Measurements from ENCODE around the gene TRPC4AP. TPM values are rescaled to one million over a fixed set of nuclear protein-coding genes. Genes with fewer than 3 reads are reported as not detected.

Gene TRPC4AP
- total RNA-seq, 1 experiment from 2014 or later, result 79.0 TPM

DNA sequence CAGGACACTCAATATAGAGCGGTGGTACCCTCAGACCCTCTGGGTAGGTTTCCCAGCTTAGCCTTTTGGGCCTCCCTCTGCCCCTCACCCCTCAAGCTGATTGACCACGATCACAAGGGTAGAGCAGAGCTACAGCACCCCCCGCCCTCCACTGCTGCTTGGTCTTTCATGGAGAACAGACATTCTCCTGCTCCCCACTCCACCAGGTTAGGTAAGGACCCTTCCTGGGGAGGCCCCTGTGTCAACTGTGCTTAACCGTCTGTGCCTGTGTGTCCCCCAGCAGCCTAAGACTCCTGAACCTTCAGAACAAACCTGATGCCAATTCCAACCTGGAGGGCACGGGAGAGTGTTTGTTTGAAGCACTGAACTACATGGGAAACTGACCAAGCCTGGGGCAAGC lies 125.2 kb downstream of the TRPC4AP start:
- no peaks in the 10 kb centered on the region for H3K9me3 Mint-ChIP-seq (ENCODE audit: low read depth, unreplicated experiment)
- no peak for DNase-seq
- no peak overlapping the region for H3K4me3 Mint-ChIP-seq (ENCODE audit: low read depth, unreplicated experiment)
- no peaks in the 10 kb centered on the region for H3K4me1 Mint-ChIP-seq (ENCODE audit: low read depth, unreplicated experiment)
- CTCF ChIA-PET, result no interaction called here
- no TSS peak for BruUV-seq (replicated peaks)
- H3K36me3 Mint-ChIP-seq (ENCODE audit: insufficient read depth, unreplicated experiment), result no peaks in the 10 kb centered on the region
- TF ChIP-seq CTCF (IDR thresholded peaks at IDR 0.05; ENCODE audit: unreplicated experiment), result no peak
- intact Hi-C loops (cut with micrococcal nuclease; ENCODE audit: unreplicated experiment), result no loop called here
- peaks cover 24% of the 10 kb centered on the region for H3K27me3 Mint-ChIP-seq (ENCODE audit: unreplicated experiment)
- H3K27ac Mint-ChIP-seq (ENCODE audit: unreplicated experiment), result no peak overlapping the region

DNA sequence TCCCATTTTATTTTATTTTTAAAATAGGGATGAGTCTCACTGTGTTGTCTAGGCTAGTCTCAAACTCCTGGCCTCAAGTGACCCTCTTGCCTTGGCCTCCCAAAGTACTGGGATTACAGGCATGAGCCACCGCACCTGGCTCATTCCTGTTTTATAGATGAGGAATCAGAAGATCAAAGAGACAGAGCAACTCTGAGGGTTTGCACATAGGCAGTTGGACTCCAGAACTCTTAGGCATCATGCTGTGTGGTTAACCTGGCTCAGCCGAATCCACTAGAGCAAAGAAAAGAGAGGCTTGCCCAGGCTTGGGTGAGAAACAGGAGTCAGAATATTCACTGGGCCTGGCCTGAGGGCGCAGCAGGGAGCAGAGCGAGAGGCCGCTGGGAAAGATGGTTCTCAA lies 127.6 kb downstream of the TRPC4AP start:
- H3K27ac Mint-ChIP-seq (ENCODE audit: unreplicated experiment), result no peak overlapping the region

DNA sequence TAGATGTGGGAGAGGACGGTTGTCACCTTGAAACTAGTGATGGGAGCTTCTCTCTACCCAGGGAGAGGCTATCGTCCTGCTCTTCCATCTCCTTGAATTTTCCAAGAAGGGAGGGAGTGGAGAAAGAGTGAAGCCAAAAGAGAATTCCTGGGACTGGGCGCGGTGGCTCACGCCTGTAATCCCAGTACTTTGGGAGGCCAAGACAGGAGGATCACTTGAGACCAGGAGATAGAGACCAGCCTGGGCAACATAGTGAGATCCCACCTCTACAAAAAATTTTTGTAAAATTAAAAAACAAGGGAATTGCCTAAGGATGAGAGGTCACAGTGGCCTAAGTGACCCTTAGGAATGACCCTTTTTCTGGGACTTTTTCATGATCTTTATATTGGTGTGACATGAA lies 128.1 kb downstream of the TRPC4AP start:
- Mint-ChIP-seq H3K4me3 (ENCODE audit: low read depth, unreplicated experiment) (no peak overlapping the region), H3K4me1 (ENCODE audit: low read depth, unreplicated experiment) (no peaks in the 10 kb centered on the region), H3K27ac (ENCODE audit: unreplicated experiment) (no peak overlapping the region), H3K36me3 (ENCODE audit: insufficient read depth, unreplicated experiment) (no peaks in the 10 kb centered on the region), H3K9me3 (ENCODE audit: low read depth, unreplicated experiment) (no peaks in the 10 kb centered on the region), H3K27me3 (ENCODE audit: unreplicated experiment) (peaks cover 12% of the 10 kb centered on the region)
- intact Hi-C loops (cut with micrococcal nuclease; ENCODE audit: unreplicated experiment), result no loop called here
- TF ChIP-seq CTCF (IDR thresholded peaks at IDR 0.05; ENCODE audit: unreplicated experiment), result no peak
- no TSS peak for BruUV-seq (replicated peaks)
- no peak for DNase-seq
- CTCF ChIA-PET, result no interaction called here

More for the DNA sequence above, 127.6 kb downstream of the TRPC4AP start:
- intact Hi-C loops (cut with micrococcal nuclease; ENCODE audit: unreplicated experiment), result no loop called here
- no peaks in the 10 kb centered on the region for H3K9me3 Mint-ChIP-seq (ENCODE audit: low read depth, unreplicated experiment)
- BruUV-seq (replicated peaks), result no TSS peak
- H3K36me3 Mint-ChIP-seq (ENCODE audit: insufficient read depth, unreplicated experiment), result no peaks in the 10 kb centered on the region
- H3K4me1 Mint-ChIP-seq (ENCODE audit: low read depth, unreplicated experiment), result no peaks in the 10 kb centered on the region
- peaks cover 12% of the 10 kb centered on the region for H3K27me3 Mint-ChIP-seq (ENCODE audit: unreplicated experiment)
- CTCF ChIA-PET, result no interaction called here
- DNase-seq, result no peak
- no peak overlapping the region for H3K4me3 Mint-ChIP-seq (ENCODE audit: low read depth, unreplicated experiment)
- no peak for TF ChIP-seq CTCF (IDR thresholded peaks at IDR 0.05; ENCODE audit: unreplicated experiment)

- Mint-ChIP-seq H3K27me3 (ENCODE audit: unreplicated experiment) (no peaks in the 10 kb centered on the region), H3K36me3 (ENCODE audit: insufficient read depth, unreplicated experiment) (peaks cover 16% of the 10 kb centered on the region), H3K4me3 (ENCODE audit: low read depth, unreplicated experiment) (no peak overlapping the region), H3K9me3 (ENCODE audit: low read depth, unreplicated experiment) (no peaks in the 10 kb centered on the region), H3K4me1 (ENCODE audit: low read depth, unreplicated experiment) (peaks cover 21% of the 10 kb centered on the region), H3K27ac (ENCODE audit: unreplicated experiment) (no peak overlapping the region)
- no peak for TF ChIP-seq CTCF (IDR thresholded peaks at IDR 0.05; ENCODE audit: unreplicated experiment)
- CTCF ChIA-PET, result interaction anchor here (0.6 to 4.8 kb wide), 5 partner anchors 12 to 145 kb away, joined by 3 to 107 read pairs (median 4); partner anchors contain the start of genes ACSS2 and GGT7
- no TSS peak for BruUV-seq (replicated peaks)
- DNase-seq, result no peak
- intact Hi-C loops (cut with micrococcal nuclease; ENCODE audit: unreplicated experiment), result loop anchor here (1.0 kb wide), 1 partner anchor 83 kb away; no protein-coding TSS in a partner anchor
These were observed 135.7 kb downstream of the TRPC4AP start for GRCh38 chr20:34956751-34957472.
